Activated T-helper 2 cell treated with anti-CD3 and anti-CD28 coated beads, Interferon-gamma antibody, Interleukin-2, Interleukin-4, amounts not matched to agents 10 μg/mL and 5 μg/mL and 100 μg/mL, durations not matched to agents 14 hours and 24 hours and 36 hours (primary cell): ENCODE data around the gene ARL13B. TPM values are rescaled to one million over a fixed set of nuclear protein-coding genes. Genes with fewer than 3 reads are reported as not detected.
A peak's percentile ranks its signal among the peaks of the same experiment; 100 is the strongest.
"Not testable (repeated sequence)": the region's sequence is repeated elsewhere in the genome, so short reads cannot be mapped to it uniquely, and the experiment has no call there.

Source experiments
- DNase-seq: peaks from one replicate; pipeline ENCODE4 v3.0.0; 2021; ENCODE audit warnings: low spot score
- H3K27ac Mint-ChIP-seq: one replicate; pipeline ENCODE4 v1.8.0; 2021; ENCODE audit warnings: mixed read lengths
- H3K27me3 Mint-ChIP-seq: one replicate; pipeline ENCODE4 v1.8.0; 2021; ENCODE audit warnings: low read depth, mixed read lengths
- H3K36me3 Mint-ChIP-seq: one replicate; pipeline ENCODE4 v1.8.0; 2021; ENCODE audit warnings: low read depth, mixed read lengths
- H3K4me1 Mint-ChIP-seq: one replicate; pipeline ENCODE4 v1.8.0; 2021; ENCODE audit warnings: low read depth, mixed read lengths
- H3K4me3 Mint-ChIP-seq: one replicate; pipeline ENCODE4 v1.8.0; 2021; ENCODE audit warnings: low read depth, mild to moderate bottlenecking, moderate library complexity, mixed read lengths
- H3K9me3 Mint-ChIP-seq: one replicate; pipeline ENCODE4 v1.8.0; 2021; ENCODE audit warnings: mixed read lengths
- intact Hi-C: fragments of 100-400 bp; cut with micrococcal nuclease; formaldehyde crosslinking; loops from one replicate; pipeline ENCODE4 v1.15.1; 2023
- total RNA-seq: library from RNA; stranded (reverse); gene quantifications from 2 replicates; pipeline ENCODE4 v1.2.3, GENCODE V29; 2022

Gene ARL13B
- total RNA-seq, result 13.4 and 17.4 TPM in 2 replicates

- intact Hi-C loops, result loop anchor here (1.0 kb wide), 3 partner anchors 24 to 82 kb away; partner anchors contain the start of gene DHFR2
- peak within 1 kb of the TSS; percentile 87 for H3K4me3 Mint-ChIP-seq
- peak within 1 kb of the TSS; percentile 65 for H3K27ac Mint-ChIP-seq
Observed at GRCh38 chr3:93979850-93980676, at the start of gene ARL13B. Gene ARL13B, plus strand, starts transcription at chr3:93980155. Its CDS starts 269 bp downstream, at chr3:93980424.

GRCh38 chr3:93931597-93932229 is 48.2 kb upstream of the ARL13B start:
- DNase-seq, result no peak
- Mint-ChIP-seq H3K27ac (no peak overlapping the region), H3K4me1 (no peaks in the 10 kb centered on the region), H3K9me3 (no peaks in the 10 kb centered on the region), H3K4me3 (no peak overlapping the region), H3K27me3 (peaks cover 2% of the 10 kb centered on the region), H3K36me3 (no peaks in the 10 kb centered on the region)
- intact Hi-C loops, result no loop called here

More at GRCh38 chr3:93979850-93980676, at the start of gene ARL13B:
- peak; percentile 93 for DNase-seq
- Mint-ChIP-seq H3K4me1 (peaks cover 16% of the 10 kb centered on the region), H3K36me3 (peaks cover 2% of the 10 kb centered on the region), H3K27me3 (peaks cover 4% of the 10 kb centered on the region), H3K9me3 (no peaks in the 10 kb centered on the region)

GRCh38 chr3:93934366-93935046 is 45.4 kb upstream of the ARL13B start:
- no peaks in the 10 kb centered on the region for H3K9me3 Mint-ChIP-seq

GRCh38 chr3:93936549-93936948 is 43.4 kb upstream of the ARL13B start:
- Mint-ChIP-seq H3K27me3 (peaks cover 2% of the 10 kb centered on the region), H3K4me3 (no peak overlapping the region), H3K9me3 (no peaks in the 10 kb centered on the region), H3K27ac (no peak overlapping the region), H3K4me1 (no peaks in the 10 kb centered on the region), H3K36me3 (no peaks in the 10 kb centered on the region)
- intact Hi-C loops, result no loop called here
- no peak for DNase-seq

More at GRCh38 chr3:93934366-93935046, 45.4 kb upstream of the ARL13B start:
- no peak for DNase-seq
- Mint-ChIP-seq H3K27me3 (peaks cover 2% of the 10 kb centered on the region), H3K36me3 (no peaks in the 10 kb centered on the region), H3K4me3 (no peak overlapping the region), H3K4me1 (no peaks in the 10 kb centered on the region), H3K27ac (no peak overlapping the region)
- intact Hi-C loops, result no loop called here

GRCh38 chr3:93937485-93937884 is 42.5 kb upstream of the ARL13B start:
- H3K9me3 Mint-ChIP-seq, H3K4me3 Mint-ChIP-seq, H3K27ac Mint-ChIP-seq, H3K36me3 Mint-ChIP-seq, H3K4me1 Mint-ChIP-seq, H3K27me3 Mint-ChIP-seq, DNase-seq, intact Hi-C loops: not testable (repeated sequence)

GRCh38 chr3:93949958-93950357 is 30.0 kb upstream of the ARL13B start:
- H3K4me1 Mint-ChIP-seq, H3K4me3 Mint-ChIP-seq, H3K27ac Mint-ChIP-seq, DNase-seq, intact Hi-C loops, H3K36me3 Mint-ChIP-seq, H3K27me3 Mint-ChIP-seq, H3K9me3 Mint-ChIP-seq: not testable (repeated sequence)

- no peak for DNase-seq
- H3K27me3 Mint-ChIP-seq, result peaks cover 2% of the 10 kb centered on the region
- no peaks in the 10 kb centered on the region for H3K36me3 Mint-ChIP-seq
- H3K4me3 Mint-ChIP-seq, result no peak overlapping the region
- no peaks in the 10 kb centered on the region for H3K9me3 Mint-ChIP-seq
- intact Hi-C loops, result no loop called here
- no peaks in the 10 kb centered on the region for H3K4me1 Mint-ChIP-seq
- H3K27ac Mint-ChIP-seq, result no peak overlapping the region
Observed at GRCh38 chr3:93961026-93961425, 18.9 kb upstream of the ARL13B start.

GRCh38 chr3:93961489-93961888 is 18.5 kb upstream of the ARL13B start:
- DNase-seq, result no peak
- intact Hi-C loops, result no loop called here
- peaks cover 2% of the 10 kb centered on the region for H3K27me3 Mint-ChIP-seq
- H3K9me3 Mint-ChIP-seq, result no peaks in the 10 kb centered on the region
- no peak overlapping the region for H3K27ac Mint-ChIP-seq
- H3K4me3 Mint-ChIP-seq, result no peak overlapping the region
- no peaks in the 10 kb centered on the region for H3K36me3 Mint-ChIP-seq
- H3K4me1 Mint-ChIP-seq, result no peaks in the 10 kb centered on the region

GRCh38 chr3:93962798-93963197 is 17.2 kb upstream of the ARL13B start:
- no peak for DNase-seq
- Mint-ChIP-seq H3K4me1 (no peaks in the 10 kb centered on the region), H3K27ac (no peak overlapping the region), H3K9me3 (no peaks in the 10 kb centered on the region), H3K4me3 (no peak overlapping the region), H3K36me3 (no peaks in the 10 kb centered on the region), H3K27me3 (peaks cover 2% of the 10 kb centered on the region)
- intact Hi-C loops, result no loop called here

- H3K4me3 Mint-ChIP-seq, H3K36me3 Mint-ChIP-seq, DNase-seq, H3K27me3 Mint-ChIP-seq, H3K9me3 Mint-ChIP-seq, H3K4me1 Mint-ChIP-seq, H3K27ac Mint-ChIP-seq, intact Hi-C loops: not testable (repeated sequence)
Observed at GRCh38 chr3:93965106-93965505, 14.8 kb upstream of the ARL13B start.

- intact Hi-C loops, result no loop called here
- peaks cover 9% of the 10 kb centered on the region for H3K4me1 Mint-ChIP-seq
Observed at GRCh38 chr3:93969443-93969842, 10.5 kb upstream of the ARL13B start.

GRCh38 chr3:93969997-93970396 is 10.0 kb upstream of the ARL13B start:
- H3K36me3 Mint-ChIP-seq, result no peaks in the 10 kb centered on the region
- H3K27ac Mint-ChIP-seq, result no peak overlapping the region
- H3K27me3 Mint-ChIP-seq, result peaks cover 11% of the 10 kb centered on the region
- intact Hi-C loops, result no loop called here
- H3K4me3 Mint-ChIP-seq, result no peak overlapping the region
- peaks cover 9% of the 10 kb centered on the region for H3K4me1 Mint-ChIP-seq
- H3K9me3 Mint-ChIP-seq, result no peaks in the 10 kb centered on the region
- no peak for DNase-seq

More at GRCh38 chr3:93969443-93969842, 10.5 kb upstream of the ARL13B start:
- Mint-ChIP-seq H3K36me3 (no peaks in the 10 kb centered on the region), H3K4me3 (no peak overlapping the region), H3K27me3 (peaks cover 11% of the 10 kb centered on the region), H3K9me3 (no peaks in the 10 kb centered on the region), H3K27ac (no peak overlapping the region)
- DNase-seq, result no peak
